ENCODE results near the gene CDKAL1.

CDKAL1 gene

GRCh38 chr6:20706238-20706938 is 172.1 kb downstream of the CDKAL1 start:
- Histone ChIP-seq H3K4me1 (ENCODE audit: insufficient read depth, low read length, poor library complexity, severe bottlenecking) (peaks cover 88% of the 10 kb centered on the region), H3K9me2 (replicated peaks; ENCODE audit: low read depth, low read length) (no peaks in the 10 kb centered on the region), H3K4me2 (ENCODE audit: low read depth, low read length, poor library complexity, severe bottlenecking) (peak overlapping the region; percentile 26), H3K4me3 (ENCODE audit: low read length, poor library complexity, severe bottlenecking) (no peak overlapping the region), H3K79me2 (ENCODE audit: insufficient read depth, low read length) (peaks cover 85% of the 10 kb centered on the region), H3F3A (ENCODE audit: low read depth) (peaks cover 4% of the 10 kb centered on the region; the same call in 1 of the 2 replicates), H3K9me3 (ENCODE audit: insufficient read depth, low read depth, low read length) (no peaks in the 10 kb centered on the region), H4K20me1 (ENCODE audit: insufficient read depth, low read length, poor library complexity, severe bottlenecking) (no peaks in the 10 kb centered on the region), H3K9ac (ENCODE audit: low read depth, low read length, poor library complexity, severe bottlenecking) (peak overlapping the region; percentile 59), H3K36me3 (ENCODE audit: insufficient read depth, low read length) (no peaks in the 10 kb centered on the region), H2AFZ (ENCODE audit: low read length) (no peak overlapping the region), H3K27me3 (ENCODE audit: insufficient read depth, low read length, poor library complexity, severe bottlenecking) (no peaks in the 10 kb centered on the region)
- TF ChIP-seq CTCF (conservative IDR thresholded peaks at IDR 0.05; ENCODE audit: low read length) (no peak), EZH2phosphoT487 (IDR thresholded peaks at IDR 0.05; ENCODE audit: borderline replicate concordance) (no peak)

DNA sequence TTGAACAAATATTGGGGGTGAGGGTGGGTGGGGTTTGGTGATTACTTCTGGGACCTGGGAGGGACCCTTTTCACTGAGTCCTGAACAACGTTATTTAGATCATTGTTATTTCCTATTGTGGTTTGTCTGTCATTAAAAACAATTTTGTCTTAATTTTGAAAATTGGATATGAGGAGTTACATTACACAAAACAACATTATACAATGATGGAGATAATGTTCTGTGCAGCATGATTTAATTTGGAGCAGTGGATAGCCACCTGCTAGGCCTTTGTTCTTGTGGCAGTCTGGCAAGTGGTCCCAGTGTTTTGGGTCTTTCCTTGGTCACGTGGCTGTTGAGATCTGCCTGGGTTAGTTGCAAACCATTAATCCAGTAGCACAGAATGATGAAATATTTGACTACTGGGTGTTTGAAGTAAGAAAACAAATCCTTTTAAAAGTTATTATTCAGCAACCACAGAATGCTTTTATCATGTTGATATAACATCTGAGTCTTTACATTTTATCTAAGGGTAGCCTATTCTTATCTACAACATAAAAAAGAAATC is 172.8 kb downstream of the CDKAL1 start:
- H3K79me2 ChIP-seq (ENCODE audit: insufficient read depth, low read length), result peaks cover 85% of the 10 kb centered on the region
- no peaks in the 10 kb centered on the region for H3K36me3 ChIP-seq (ENCODE audit: insufficient read depth, low read length)
- H4K20me1 ChIP-seq (ENCODE audit: insufficient read depth, low read length, poor library complexity, severe bottlenecking), result no peaks in the 10 kb centered on the region
- H3K9me3 ChIP-seq (ENCODE audit: insufficient read depth, low read depth, low read length), result no peaks in the 10 kb centered on the region
- no peaks in the 10 kb centered on the region for H3K27me3 ChIP-seq (ENCODE audit: insufficient read depth, low read length, poor library complexity, severe bottlenecking)
- no peak overlapping the region for H3K4me3 ChIP-seq (ENCODE audit: low read length, poor library complexity, severe bottlenecking)
- H3K9ac ChIP-seq (ENCODE audit: low read depth, low read length, poor library complexity, severe bottlenecking), result peak overlapping the region; percentile 48
- TF ChIP-seq EZH2phosphoT487 (IDR thresholded peaks at IDR 0.05; ENCODE audit: borderline replicate concordance) (no peak), CTCF (conservative IDR thresholded peaks at IDR 0.05; ENCODE audit: low read length) (no peak)
- H3F3A ChIP-seq (ENCODE audit: low read depth), result peaks cover 4% of the 10 kb centered on the region; the same call in 1 of the 2 replicates
- H3K4me1 ChIP-seq (ENCODE audit: insufficient read depth, low read length, poor library complexity, severe bottlenecking), result peaks cover 89% of the 10 kb centered on the region
- no peaks in the 10 kb centered on the region for H3K9me2 ChIP-seq (replicated peaks; ENCODE audit: low read depth, low read length)
- H2AFZ ChIP-seq (ENCODE audit: low read length), result no peak overlapping the region
- H3K4me2 ChIP-seq (ENCODE audit: low read depth, low read length, poor library complexity, severe bottlenecking), result peak overlapping the region; percentile 4

GRCh38 chr6:20707870-20708269 is 173.6 kb downstream of the CDKAL1 start:
- no peak for TF ChIP-seq EZH2phosphoT487 (IDR thresholded peaks at IDR 0.05; ENCODE audit: borderline replicate concordance)
- TF ChIP-seq CTCF (conservative IDR thresholded peaks at IDR 0.05; ENCODE audit: low read length), result no peak
- Histone ChIP-seq H3K79me2 (ENCODE audit: insufficient read depth, low read length) (peaks cover 82% of the 10 kb centered on the region), H3K4me3 (ENCODE audit: low read length, poor library complexity, severe bottlenecking) (no peak overlapping the region)

More at GRCh38 chr6:20707870-20708269, 173.6 kb downstream of the CDKAL1 start:
- H2AFZ ChIP-seq (ENCODE audit: low read length), result no peak overlapping the region
- no peaks in the 10 kb centered on the region for H3K36me3 ChIP-seq (ENCODE audit: insufficient read depth, low read length)
- H3K4me1 ChIP-seq (ENCODE audit: insufficient read depth, low read length, poor library complexity, severe bottlenecking), result peaks cover 90% of the 10 kb centered on the region
- H3K9ac ChIP-seq (ENCODE audit: low read depth, low read length, poor library complexity, severe bottlenecking), result peak overlapping the region; percentile 48
- peak overlapping the region; percentile 47 for H3K4me2 ChIP-seq (ENCODE audit: low read depth, low read length, poor library complexity, severe bottlenecking)
- no peaks in the 10 kb centered on the region for H4K20me1 ChIP-seq (ENCODE audit: insufficient read depth, low read length, poor library complexity, severe bottlenecking)
- H3K9me3 ChIP-seq (ENCODE audit: insufficient read depth, low read depth, low read length), result no peaks in the 10 kb centered on the region
- no peaks in the 10 kb centered on the region for H3K27me3 ChIP-seq (ENCODE audit: insufficient read depth, low read length, poor library complexity, severe bottlenecking)
- peaks cover 4% of the 10 kb centered on the region; the same call in 1 of the 2 replicates for H3F3A ChIP-seq (ENCODE audit: low read depth)
- no peaks in the 10 kb centered on the region for H3K9me2 ChIP-seq (replicated peaks; ENCODE audit: low read depth, low read length)
